ENCODE results near the gene CD22.

CD22 gene

GRCh38 chr19:35303357-35303915 lies 25.6 kb upstream of the CD22 start:
- no peak overlapping the region for H3K4me3 ChIP-seq (ENCODE audit: low read depth, low read length)
- DNase-seq (ENCODE audit: low read depth): no peak
- TF ChIP-seq CTCF (IDR thresholded peaks at IDR 0.05; ENCODE audit: low read depth, low read length) (no peak), MYC (IDR thresholded peaks at IDR 0.05; ENCODE audit: low read depth, low read length) (no peak), MAX (IDR thresholded peaks at IDR 0.05; ENCODE audit: low read depth, low read length) (no peak), POLR2A (IDR thresholded peaks at IDR 0.05; ENCODE audit: extremely low read depth, insufficient read length) (no peak)

GRCh38 chr19:35304036-35304435 lies 25.0 kb upstream of the CD22 start:
- TF ChIP-seq MAX (IDR thresholded peaks at IDR 0.05; ENCODE audit: low read depth, low read length) (no peak), CTCF (IDR thresholded peaks at IDR 0.05; ENCODE audit: low read depth, low read length) (no peak)
- DNase-seq (ENCODE audit: low read depth): no peak
- no peak overlapping the region for H3K4me3 ChIP-seq (ENCODE audit: low read depth, low read length)

- no peak for DNase-seq (ENCODE audit: low read depth)
- TF ChIP-seq MAX (IDR thresholded peaks at IDR 0.05; ENCODE audit: low read depth, low read length) (no peak), MYC (IDR thresholded peaks at IDR 0.05; ENCODE audit: low read depth, low read length) (no peak), POLR2A (IDR thresholded peaks at IDR 0.05; ENCODE audit: extremely low read depth, insufficient read length) (no peak), CTCF (IDR thresholded peaks at IDR 0.05; ENCODE audit: low read depth, low read length) (no peak)
- H3K4me3 ChIP-seq (ENCODE audit: low read depth, low read length): no peak overlapping the region
Measured at GRCh38 chr19:35305181-35305580, 23.8 kb upstream of the CD22 start.

GRCh38 chr19:35306473-35307246 lies 22.3 kb upstream of the CD22 start:
- peak; percentile 35 for DNase-seq (ENCODE audit: low read depth)
- TF ChIP-seq MAX (IDR thresholded peaks at IDR 0.05; ENCODE audit: low read depth, low read length): no peak
- peak; percentile 41 for TF ChIP-seq CTCF (IDR thresholded peaks at IDR 0.05; ENCODE audit: low read depth, low read length)
- no peak for TF ChIP-seq MYC (IDR thresholded peaks at IDR 0.05; ENCODE audit: low read depth, low read length)
- no peak overlapping the region for H3K4me3 ChIP-seq (ENCODE audit: low read depth, low read length)

- no peak overlapping the region for H3K4me3 ChIP-seq (ENCODE audit: low read depth, low read length)
- no peak for DNase-seq (ENCODE audit: low read depth)
- no peak for TF ChIP-seq MAX (IDR thresholded peaks at IDR 0.05; ENCODE audit: low read depth, low read length)
Measured at GRCh38 chr19:35307931-35308330, 21.1 kb upstream of the CD22 start.

- TF ChIP-seq MYC (IDR thresholded peaks at IDR 0.05; ENCODE audit: low read depth, low read length): no peak
- TF ChIP-seq POLR2A (IDR thresholded peaks at IDR 0.05; ENCODE audit: extremely low read depth, insufficient read length): no peak
- no peak for TF ChIP-seq MAX (IDR thresholded peaks at IDR 0.05; ENCODE audit: low read depth, low read length)
- no peak for TF ChIP-seq CTCF (IDR thresholded peaks at IDR 0.05; ENCODE audit: low read depth, low read length)
- H3K4me3 ChIP-seq (ENCODE audit: low read depth, low read length): no peak overlapping the region
- no peak for DNase-seq (ENCODE audit: low read depth)
Measured at GRCh38 chr19:35308910-35309309, 20.1 kb upstream of the CD22 start.
